Panc1 (cell line): ENCODE measurements around the gene MTURN. TPM values are rescaled to one million over a fixed set of nuclear protein-coding genes. Genes with fewer than 3 reads are reported as not detected.

Experiments
- ATAC-seq: fragments of 200-7000 bp; cut with Tn5 transposase; 2 replicates; pipeline ENCODE4 v1.9.1; 2020; ENCODE audit warnings: mild to moderate bottlenecking, moderate library complexity
- BruUV-seq: library from RNA; stranded (reverse); fragments of 400-500 nt; replicated peaks from 2 replicates; lab custom pipeline; 2021; lab: Mats Ljungman, UMichigan
- CTCF ChIA-PET: fragments of 300-600 bp; sonication (Branson Sonifier 250); formaldehyde crosslinking; loops from one replicate; lab custom pipeline; 2022; ENCODE audit warnings: antibody characterized with exemption; lab: Charles Lee
- POLR2A ChIA-PET: fragments of 300-600 bp; sonication (Branson Sonifier 250); formaldehyde crosslinking; loops from one replicate; lab custom pipeline; 2022; ENCODE audit warnings: antibody characterized with exemption; lab: Charles Lee
- DNase-seq: peaks from one replicate; pipeline ENCODE4 v3.0.0-alpha.2; 2010; ENCODE audit warnings: low read depth, low spot score
- H3K27ac ChIP-seq: 2 replicates; pipeline ENCODE4 v1.5.1; 2011; ENCODE audit warnings: mild to moderate bottlenecking, low read length, inconsistent platforms
- H3K27me3 ChIP-seq: fragments of 200-500 bp; sonication (Bioruptor generic); 2 replicates; pipeline ENCODE4 v1.6.0; 2014; ENCODE audit warnings: low read length, inconsistent platforms; ENCODE audit not compliant: control insufficient read depth, insufficient read depth
- H3K36me3 ChIP-seq: fragments of 200-500 bp; sonication (Bioruptor generic); 2 replicates; pipeline ENCODE4 v1.5.1; 2014; ENCODE audit warnings: inconsistent platforms, mild to moderate bottlenecking, low read length, moderate library complexity; ENCODE audit not compliant: control insufficient read depth, insufficient read depth
- H3K4me1 ChIP-seq: 2 replicates; pipeline ENCODE4 v1.5.1; 2011; ENCODE audit warnings: inconsistent platforms, mild to moderate bottlenecking, low read length, moderate library complexity; ENCODE audit not compliant: control insufficient read depth, insufficient read depth
- H3K4me3 ChIP-seq, 2 experiments: 2 replicates each; pipeline ENCODE4 v1.5.1; 2011 to 2012; ENCODE audit warnings: low read depth in 2 of 2, low read length in 2 of 2, mild to moderate bottlenecking in 2 of 2, inconsistent platforms in 1 of 2, moderate library complexity in 1 of 2
- H3K9me3 ChIP-seq: fragments of 200-500 bp; sonication (Bioruptor generic); 2 replicates; pipeline ENCODE4 v1.5.1; 2014; ENCODE audit warnings: low read depth, mild to moderate bottlenecking, inconsistent platforms, low read length, moderate library complexity; ENCODE audit not compliant: control insufficient read depth, insufficient read depth
- POLR2AphosphoS5 ChIP-seq: IDR thresholded peaks from 2 replicates; pipeline ENCODE4 v1.6.1; 2012; ENCODE audit warnings: mild to moderate bottlenecking, low read depth, low read length, moderate library complexity
- SIN3A ChIP-seq: IDR thresholded peaks from 2 replicates; pipeline ENCODE4 v1.6.1; 2012; ENCODE audit warnings: low read depth, mild to moderate bottlenecking, low read length, moderate library complexity, borderline replicate concordance; ENCODE audit not compliant: insufficient read depth
- TCF7L2 ChIP-seq: IDR thresholded peaks from 2 replicates; pipeline ENCODE4 v1.6.1; 2011; ENCODE audit warnings: mild to moderate bottlenecking, low read depth, low read length, inconsistent platforms
- in situ Hi-C: cut with HindIII; loops from 2 replicates; pipeline ENCODE4 v1.10.0; 2016; ENCODE audit warnings: low sequenced_read_pairs, low pct_unique_long_range_greater_than_20kb
- intact Hi-C: fragments of 100-400 bp; cut with micrococcal nuclease; formaldehyde crosslinking; loops from one replicate; pipeline ENCODE4 v1.10.0; 2022; ENCODE audit not compliant: unreplicated experiment
- total RNA-seq: library from RNA; stranded (reverse); gene quantifications from one replicate; pipeline ENCODE4 v1.2.1, GENCODE V29; 2021; ENCODE audit not compliant: unreplicated experiment
- TF ChIP-seq, protein P1 (sequence below), 2 experiments: IDR thresholded peaks; 2 replicates each; pipeline ENCODE4 v1.6.1; 2011 to 2012; ENCODE audit warnings: low read depth in 2 of 2, control low read depth in 1 of 2, low read length in 1 of 2, mild to moderate bottlenecking in 1 of 2, moderate library complexity in 1 of 2; ENCODE audit not compliant: insufficient read depth in 1 of 2
- TF ChIP-seq, protein P2 (sequence below): fragments of 450-650 bp; IDR thresholded peaks from 2 replicates; pipeline ENCODE4 v1.5.1; 2017; ENCODE audit warnings: mild to moderate bottlenecking

The MTURN gene
- total RNA-seq, 1 experiment from 2014 or later, result 1.2 TPM

DNA sequence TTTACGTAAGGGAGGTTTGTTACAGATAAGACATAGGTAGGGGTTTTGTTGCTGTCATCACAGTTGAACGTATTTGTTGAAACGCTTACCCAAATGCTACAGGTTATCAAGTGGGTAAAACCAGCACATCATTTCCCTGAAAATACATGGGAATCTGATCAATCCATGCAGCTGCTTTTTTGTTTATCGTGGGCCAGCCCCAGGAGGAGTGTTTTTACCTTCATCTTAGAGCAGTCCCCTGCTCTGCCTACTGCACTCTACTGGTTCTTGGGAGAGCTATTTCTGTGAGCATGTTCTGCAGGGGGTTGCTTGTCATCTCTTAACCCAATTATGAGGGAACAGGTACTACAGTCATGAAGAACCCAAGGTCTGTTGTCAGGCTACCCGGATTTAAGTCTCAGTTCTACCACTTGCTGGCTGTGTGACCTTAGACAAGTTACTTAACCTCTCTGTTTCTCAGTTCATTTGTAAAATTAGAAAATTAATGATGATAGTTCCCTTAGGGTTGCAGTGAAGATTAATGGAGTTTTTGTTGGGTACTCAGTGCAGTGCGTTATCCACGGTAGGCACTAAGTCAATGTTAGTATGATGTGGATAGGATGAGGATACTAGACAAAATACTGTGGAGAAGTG is 15.0 kb downstream of the MTURN start:
- Histone ChIP-seq H3K4me1 (no peaks in the 10 kb centered on the region), H3K4me3 (no peak overlapping the region), H3K27me3 (no peaks in the 10 kb centered on the region; the same call in 1 of the 2 replicates), H3K9me3 (no peaks in the 10 kb centered on the region), H3K27ac (no peak overlapping the region), H3K36me3 (no peaks in the 10 kb centered on the region)
- no peak for ATAC-seq
- intact Hi-C loops, result no loop called here
- POLR2A ChIA-PET, result no interaction called here
- CTCF ChIA-PET, result no interaction called here
- no peak for DNase-seq
- in situ Hi-C loops, result no loop called here
- TF ChIP-seq, protein P1, sequence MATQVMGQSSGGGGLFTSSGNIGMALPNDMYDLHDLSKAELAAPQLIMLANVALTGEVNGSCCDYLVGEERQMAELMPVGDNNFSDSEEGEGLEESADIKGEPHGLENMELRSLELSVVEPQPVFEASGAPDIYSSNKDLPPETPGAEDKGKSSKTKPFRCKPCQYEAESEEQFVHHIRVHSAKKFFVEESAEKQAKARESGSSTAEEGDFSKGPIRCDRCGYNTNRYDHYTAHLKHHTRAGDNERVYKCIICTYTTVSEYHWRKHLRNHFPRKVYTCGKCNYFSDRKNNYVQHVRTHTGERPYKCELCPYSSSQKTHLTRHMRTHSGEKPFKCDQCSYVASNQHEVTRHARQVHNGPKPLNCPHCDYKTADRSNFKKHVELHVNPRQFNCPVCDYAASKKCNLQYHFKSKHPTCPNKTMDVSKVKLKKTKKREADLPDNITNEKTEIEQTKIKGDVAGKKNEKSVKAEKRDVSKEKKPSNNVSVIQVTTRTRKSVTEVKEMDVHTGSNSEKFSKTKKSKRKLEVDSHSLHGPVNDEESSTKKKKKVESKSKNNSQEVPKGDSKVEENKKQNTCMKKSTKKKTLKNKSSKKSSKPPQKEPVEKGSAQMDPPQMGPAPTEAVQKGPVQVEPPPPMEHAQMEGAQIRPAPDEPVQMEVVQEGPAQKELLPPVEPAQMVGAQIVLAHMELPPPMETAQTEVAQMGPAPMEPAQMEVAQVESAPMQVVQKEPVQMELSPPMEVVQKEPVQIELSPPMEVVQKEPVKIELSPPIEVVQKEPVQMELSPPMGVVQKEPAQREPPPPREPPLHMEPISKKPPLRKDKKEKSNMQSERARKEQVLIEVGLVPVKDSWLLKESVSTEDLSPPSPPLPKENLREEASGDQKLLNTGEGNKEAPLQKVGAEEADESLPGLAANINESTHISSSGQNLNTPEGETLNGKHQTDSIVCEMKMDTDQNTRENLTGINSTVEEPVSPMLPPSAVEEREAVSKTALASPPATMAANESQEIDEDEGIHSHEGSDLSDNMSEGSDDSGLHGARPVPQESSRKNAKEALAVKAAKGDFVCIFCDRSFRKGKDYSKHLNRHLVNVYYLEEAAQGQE (IDR thresholded peaks at IDR 0.05; ENCODE audit: insufficient read depth in 1 of 2, low read depth in 2 of 2, low read length in 1 of 2), result no peak
- TF ChIP-seq, protein P2, sequence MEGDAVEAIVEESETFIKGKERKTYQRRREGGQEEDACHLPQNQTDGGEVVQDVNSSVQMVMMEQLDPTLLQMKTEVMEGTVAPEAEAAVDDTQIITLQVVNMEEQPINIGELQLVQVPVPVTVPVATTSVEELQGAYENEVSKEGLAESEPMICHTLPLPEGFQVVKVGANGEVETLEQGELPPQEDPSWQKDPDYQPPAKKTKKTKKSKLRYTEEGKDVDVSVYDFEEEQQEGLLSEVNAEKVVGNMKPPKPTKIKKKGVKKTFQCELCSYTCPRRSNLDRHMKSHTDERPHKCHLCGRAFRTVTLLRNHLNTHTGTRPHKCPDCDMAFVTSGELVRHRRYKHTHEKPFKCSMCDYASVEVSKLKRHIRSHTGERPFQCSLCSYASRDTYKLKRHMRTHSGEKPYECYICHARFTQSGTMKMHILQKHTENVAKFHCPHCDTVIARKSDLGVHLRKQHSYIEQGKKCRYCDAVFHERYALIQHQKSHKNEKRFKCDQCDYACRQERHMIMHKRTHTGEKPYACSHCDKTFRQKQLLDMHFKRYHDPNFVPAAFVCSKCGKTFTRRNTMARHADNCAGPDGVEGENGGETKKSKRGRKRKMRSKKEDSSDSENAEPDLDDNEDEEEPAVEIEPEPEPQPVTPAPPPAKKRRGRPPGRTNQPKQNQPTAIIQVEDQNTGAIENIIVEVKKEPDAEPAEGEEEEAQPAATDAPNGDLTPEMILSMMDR, result no peak
- TF ChIP-seq SIN3A, result no peak
- TF ChIP-seq POLR2AphosphoS5, result no peak
- no peak for TF ChIP-seq TCF7L2
- no TSS peak for BruUV-seq

DNA sequence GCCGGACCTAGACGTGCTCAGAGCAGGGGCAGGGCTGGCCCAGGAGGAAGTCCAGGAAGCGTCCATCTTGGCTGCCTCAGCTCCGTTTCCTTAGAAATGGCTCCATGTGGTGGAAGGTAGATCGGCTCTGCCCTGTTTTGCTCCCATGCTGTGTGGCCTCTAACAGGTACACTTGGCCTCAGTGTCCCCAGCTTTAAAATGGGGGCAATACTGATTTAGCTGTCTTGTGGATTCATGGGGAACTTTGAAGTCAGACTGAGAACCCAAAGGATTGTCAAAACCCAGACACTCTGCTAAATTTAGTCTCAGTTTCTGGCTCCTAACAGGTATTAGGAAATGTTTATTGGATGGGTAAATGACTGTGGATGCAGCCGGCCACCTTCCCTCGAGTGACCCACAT is 15.9 kb downstream of the MTURN start:
- ChIA-PET POLR2A (no interaction called here), CTCF (no interaction called here)
- BruUV-seq, result no TSS peak
- no peaks in the 10 kb centered on the region for H3K36me3 ChIP-seq
- intact Hi-C loops (no loop called here), in situ Hi-C loops (no loop called here)
- TF ChIP-seq, protein P2, result no peak
- TF ChIP-seq POLR2AphosphoS5, result no peak
- no peak overlapping the region for H3K27ac ChIP-seq
- H3K9me3 ChIP-seq, result no peaks in the 10 kb centered on the region
- ATAC-seq (no peak), DNase-seq (no peak)
- H3K27me3 ChIP-seq, result no peaks in the 10 kb centered on the region; the same call in 1 of the 2 replicates
- H3K4me3 ChIP-seq, result no peak overlapping the region
- no peaks in the 10 kb centered on the region for H3K4me1 ChIP-seq
